Glutamatergic neuron (in vitro differentiated cells): ENCODE measurements around the gene PTP4A2. TPM values are rescaled to one million over a fixed set of nuclear protein-coding genes. Genes with fewer than 3 reads are reported as not detected.
"Not testable (repeated sequence)": the region's sequence is repeated elsewhere in the genome, so short reads cannot be mapped to it uniquely, and the experiment has no call there.

Source experiments
- DNase-seq: peaks from one replicate; pipeline ENCODE4 v3.0.0; 2022
- H3K27ac Mint-ChIP-seq: one replicate; pipeline ENCODE4 v1.8.0; 2020; ENCODE audit warnings: mild to moderate bottlenecking, mixed read lengths, inconsistent platforms; ENCODE audit not compliant: unreplicated experiment
- H3K27me3 Mint-ChIP-seq: one replicate; pipeline ENCODE4 v1.8.0; 2020; ENCODE audit warnings: mild to moderate bottlenecking, moderate library complexity, mixed read lengths, inconsistent platforms; ENCODE audit not compliant: unreplicated experiment
- H3K36me3 Mint-ChIP-seq: one replicate; pipeline ENCODE4 v1.8.0; 2020; ENCODE audit warnings: mild to moderate bottlenecking, mixed read lengths, inconsistent platforms; ENCODE audit not compliant: unreplicated experiment
- H3K4me1 Mint-ChIP-seq: one replicate; pipeline ENCODE4 v1.8.0; 2020; ENCODE audit warnings: mild to moderate bottlenecking, low read depth, mixed read lengths, inconsistent platforms; ENCODE audit not compliant: unreplicated experiment
- H3K4me3 Mint-ChIP-seq: one replicate; pipeline ENCODE4 v1.8.0; 2020; ENCODE audit warnings: mild to moderate bottlenecking, mixed read lengths, inconsistent platforms; ENCODE audit not compliant: unreplicated experiment
- H3K9me3 Mint-ChIP-seq: one replicate; pipeline ENCODE4 v1.8.0; 2020; ENCODE audit warnings: mild to moderate bottlenecking, moderate library complexity, mixed read lengths, inconsistent platforms; ENCODE audit not compliant: unreplicated experiment
- total RNA-seq: library from RNA; stranded (reverse); fragmentation: NEBNext Ultra II Directional; extraction: Animal tissue kit (Norgen Biotek cat#: 25700); gene quantifications from one replicate; pipeline ENCODE4 v1.2.1, GENCODE V29; 2021; ENCODE audit not compliant: unreplicated experiment
- TF ChIP-seq, protein P1 (sequence below): fragments of 200-600 bp; sonication (generic); IDR thresholded peaks from one replicate; pipeline ENCODE4 v1.5.0; 2021; ENCODE audit not compliant: partially characterized antibody, unreplicated experiment

PTP4A2 gene
- total RNA-seq, 1 donor from 2014 or later = 120 TPM

DNA sequence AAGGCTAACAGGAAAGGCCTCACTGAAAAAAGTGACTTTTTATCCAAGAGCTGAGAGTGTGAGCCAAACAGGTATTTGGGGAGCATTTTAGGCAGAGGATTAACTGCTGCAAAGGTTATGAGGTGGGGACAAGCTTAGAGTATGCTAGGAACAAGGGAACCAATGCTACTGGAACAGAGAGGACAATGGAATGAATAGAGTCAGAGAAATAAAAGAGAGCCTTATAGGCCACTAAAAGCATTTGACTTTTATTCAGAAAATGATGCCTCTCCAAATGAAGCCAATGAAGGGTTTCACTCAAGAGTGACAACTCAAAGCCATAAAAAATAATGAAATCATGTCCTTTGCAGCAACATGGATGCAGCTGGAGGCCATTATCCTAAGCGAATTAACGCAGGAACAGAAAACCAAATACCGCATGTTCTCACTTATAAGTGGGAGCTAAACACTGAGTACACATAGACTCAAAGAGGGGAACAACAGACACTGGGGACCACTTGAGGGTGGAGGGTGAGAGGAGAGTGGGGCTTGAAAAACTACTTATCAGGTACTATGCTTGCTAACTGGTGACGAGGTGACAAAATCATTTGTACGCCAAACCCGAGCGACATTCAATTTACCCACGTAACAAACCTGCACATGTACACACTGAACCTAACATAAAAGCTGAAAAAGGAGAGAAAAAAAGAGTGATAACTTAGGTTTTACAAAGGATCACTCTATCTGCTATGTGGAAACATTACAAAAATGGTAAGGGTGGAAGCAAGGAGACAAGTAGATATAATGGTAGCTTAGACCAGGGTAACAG lies 11.1 kb downstream of the PTP4A2 start:
- peaks cover 16% of the 10 kb centered on the region for H3K4me1 Mint-ChIP-seq
- no peaks in the 10 kb centered on the region for H3K27me3 Mint-ChIP-seq
- H3K36me3 Mint-ChIP-seq = no peaks in the 10 kb centered on the region
- DNase-seq = no peak
- H3K4me3 Mint-ChIP-seq = peak overlapping the region; percentile 64
- H3K9me3 Mint-ChIP-seq = no peaks in the 10 kb centered on the region
- H3K27ac Mint-ChIP-seq = peak overlapping the region; percentile 20
- TF ChIP-seq, protein P1, sequence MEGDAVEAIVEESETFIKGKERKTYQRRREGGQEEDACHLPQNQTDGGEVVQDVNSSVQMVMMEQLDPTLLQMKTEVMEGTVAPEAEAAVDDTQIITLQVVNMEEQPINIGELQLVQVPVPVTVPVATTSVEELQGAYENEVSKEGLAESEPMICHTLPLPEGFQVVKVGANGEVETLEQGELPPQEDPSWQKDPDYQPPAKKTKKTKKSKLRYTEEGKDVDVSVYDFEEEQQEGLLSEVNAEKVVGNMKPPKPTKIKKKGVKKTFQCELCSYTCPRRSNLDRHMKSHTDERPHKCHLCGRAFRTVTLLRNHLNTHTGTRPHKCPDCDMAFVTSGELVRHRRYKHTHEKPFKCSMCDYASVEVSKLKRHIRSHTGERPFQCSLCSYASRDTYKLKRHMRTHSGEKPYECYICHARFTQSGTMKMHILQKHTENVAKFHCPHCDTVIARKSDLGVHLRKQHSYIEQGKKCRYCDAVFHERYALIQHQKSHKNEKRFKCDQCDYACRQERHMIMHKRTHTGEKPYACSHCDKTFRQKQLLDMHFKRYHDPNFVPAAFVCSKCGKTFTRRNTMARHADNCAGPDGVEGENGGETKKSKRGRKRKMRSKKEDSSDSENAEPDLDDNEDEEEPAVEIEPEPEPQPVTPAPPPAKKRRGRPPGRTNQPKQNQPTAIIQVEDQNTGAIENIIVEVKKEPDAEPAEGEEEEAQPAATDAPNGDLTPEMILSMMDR = no peak

DNA sequence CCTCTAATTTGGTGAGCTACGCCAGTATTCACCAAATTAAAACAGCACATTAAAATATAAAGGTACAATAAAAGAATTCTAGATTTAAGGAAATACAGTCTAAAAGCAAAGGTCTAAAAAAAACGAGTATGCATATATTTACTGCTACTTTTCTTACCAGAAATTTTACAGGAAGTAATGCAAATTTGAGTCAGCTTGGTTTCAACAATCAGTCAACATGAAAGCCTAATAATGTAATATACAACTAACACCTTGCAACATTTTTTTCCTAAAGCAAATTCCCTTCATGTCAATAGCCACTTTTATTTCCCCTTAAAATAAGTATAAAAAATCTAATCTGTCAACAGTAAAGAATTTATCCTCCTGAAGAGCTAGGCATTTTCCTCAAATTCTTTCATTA lies 11.9 kb downstream of the PTP4A2 start:
- no peak overlapping the region for H3K4me3 Mint-ChIP-seq
- H3K27ac Mint-ChIP-seq = no peak overlapping the region
- no peak for DNase-seq
- H3K27me3 Mint-ChIP-seq = no peaks in the 10 kb centered on the region
- H3K36me3 Mint-ChIP-seq = no peaks in the 10 kb centered on the region
- H3K4me1 Mint-ChIP-seq = peaks cover 12% of the 10 kb centered on the region
- TF ChIP-seq, protein P1 = no peak
- H3K9me3 Mint-ChIP-seq = no peaks in the 10 kb centered on the region

DNA sequence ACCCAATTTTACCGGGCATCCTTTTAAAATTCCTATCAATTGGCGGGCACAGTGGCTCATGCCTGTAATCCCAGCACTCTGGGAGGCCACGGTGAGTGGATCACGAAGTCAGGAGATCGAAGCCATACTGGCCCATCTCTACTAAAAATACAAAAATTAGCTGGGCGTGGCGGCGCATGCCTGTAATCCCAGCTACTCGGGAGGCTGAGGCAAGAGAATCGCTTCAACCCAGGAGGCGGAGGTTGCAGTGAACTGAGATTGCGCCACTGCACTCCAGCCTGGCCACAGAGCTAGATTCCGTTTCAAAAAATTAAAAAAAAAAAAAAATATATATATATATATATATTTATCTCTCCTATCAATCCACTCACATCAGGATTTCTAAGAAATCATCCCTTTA lies 12.3 kb downstream of the PTP4A2 start:
- H3K4me1 Mint-ChIP-seq = peaks cover 12% of the 10 kb centered on the region
- not testable (repeated sequence) for H3K27me3 Mint-ChIP-seq, H3K36me3 Mint-ChIP-seq, H3K9me3 Mint-ChIP-seq, H3K27ac Mint-ChIP-seq, DNase-seq, H3K4me3 Mint-ChIP-seq

DNA sequence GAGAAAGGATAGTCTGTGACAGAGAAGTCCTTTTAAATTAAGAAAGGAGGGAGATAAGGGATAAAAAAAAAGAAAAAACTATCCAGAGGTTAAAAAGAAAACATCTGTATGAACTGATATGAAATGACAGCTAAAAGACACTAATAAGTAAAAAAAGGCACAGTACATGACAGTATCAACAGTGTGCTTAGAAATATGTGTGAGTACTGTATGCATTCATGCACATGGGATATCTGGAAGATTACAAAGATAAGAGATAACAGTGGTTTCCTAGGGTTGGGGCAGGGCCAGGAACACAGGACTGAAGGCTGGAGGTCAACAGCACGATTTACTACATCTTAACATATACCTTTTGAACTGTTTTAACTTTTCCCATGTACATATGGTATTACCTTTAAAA lies 13.3 kb downstream of the PTP4A2 start:
- no peak overlapping the region for H3K4me3 Mint-ChIP-seq
- TF ChIP-seq, protein P1 = no peak
- no peaks in the 10 kb centered on the region for H3K27me3 Mint-ChIP-seq
- H3K4me1 Mint-ChIP-seq = peaks cover 12% of the 10 kb centered on the region
- no peak overlapping the region for H3K27ac Mint-ChIP-seq
- H3K9me3 Mint-ChIP-seq = no peaks in the 10 kb centered on the region
- no peak for DNase-seq
- no peaks in the 10 kb centered on the region for H3K36me3 Mint-ChIP-seq

DNA sequence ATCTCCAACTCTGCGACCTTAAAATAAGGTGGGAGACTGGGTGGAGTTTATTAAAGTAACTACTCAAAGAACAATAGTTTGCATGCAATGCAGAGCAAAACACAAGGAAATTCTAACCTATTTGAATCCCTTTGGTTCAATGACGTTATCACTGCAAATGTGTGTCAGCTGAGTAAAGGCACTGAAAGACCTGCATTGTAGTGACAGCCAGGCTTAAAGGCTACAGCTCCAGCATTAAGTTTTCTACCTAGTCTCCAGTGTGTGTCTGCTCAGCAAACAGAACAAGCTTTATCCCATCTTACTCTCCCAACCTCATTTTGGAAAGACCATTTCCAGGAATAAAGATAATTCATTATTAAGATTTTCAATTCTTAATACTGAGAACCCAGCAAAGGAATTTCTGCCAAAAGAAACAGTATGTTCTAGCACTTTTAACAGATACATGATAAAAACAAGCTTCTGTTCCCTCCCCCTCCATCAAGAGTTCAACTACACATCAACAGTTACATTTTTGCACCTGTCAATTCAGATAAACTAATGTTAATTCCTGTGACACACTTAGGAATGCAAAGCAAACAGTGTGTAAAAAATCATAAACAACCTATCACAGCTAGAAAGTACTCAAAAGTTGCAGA lies 14.2 kb downstream of the PTP4A2 start:
- TF ChIP-seq, protein P1 = no peak
- Mint-ChIP-seq H3K9me3 (no peaks in the 10 kb centered on the region), H3K36me3 (no peaks in the 10 kb centered on the region), H3K27me3 (no peaks in the 10 kb centered on the region), H3K4me3 (no peak overlapping the region), H3K27ac (no peak overlapping the region), H3K4me1 (peaks cover 10% of the 10 kb centered on the region)
- no peak for DNase-seq
